H9 (cell line): Measurements from ENCODE around the gene CASP6. TPM values are rescaled to one million over a fixed set of nuclear protein-coding genes. Genes with fewer than 3 reads are reported as not detected.

Source experiments
- DNase-seq: peaks from one replicate; pipeline ENCODE4 v3.0.0-alpha.2; 2017
- H2AFZ ChIP-seq: one replicate; pipeline ENCODE4 v1.6.1; 2013; ENCODE audit warnings: mild to moderate bottlenecking, low read length, control low read depth, moderate library complexity
- H2AK5ac ChIP-seq: 2 replicates; pipeline ENCODE4 v1.6.1; 2013; ENCODE audit warnings: low read length, control low read depth, mixed read lengths; ENCODE audit not compliant: insufficient read length
- H2BK120ac ChIP-seq: one replicate; pipeline ENCODE4 v1.6.1; 2013; ENCODE audit warnings: low read depth, mild to moderate bottlenecking, low read length, control low read depth, inconsistent platforms; ENCODE audit not compliant: poor library complexity, severe bottlenecking
- H2BK12ac ChIP-seq: 2 replicates; pipeline ENCODE4 v1.6.1; 2013; ENCODE audit warnings: low read length, control low read depth, mixed read lengths, low read depth; ENCODE audit not compliant: insufficient read length
- H2BK15ac ChIP-seq: 2 replicates; pipeline ENCODE4 v1.6.1; 2013; ENCODE audit warnings: low read depth, low read length, control low read depth
- H2BK20ac ChIP-seq: one replicate; pipeline ENCODE4 v1.6.1; 2013; ENCODE audit warnings: low read depth, mild to moderate bottlenecking, low read length, control low read depth, inconsistent platforms; ENCODE audit not compliant: poor library complexity, severe bottlenecking
- H2BK5ac ChIP-seq: 2 replicates; pipeline ENCODE4 v1.6.1; 2013; ENCODE audit warnings: low read length, control low read depth, mixed read lengths; ENCODE audit not compliant: insufficient read length
- H3K14ac ChIP-seq: 2 replicates; pipeline ENCODE4 v1.6.1; 2013; ENCODE audit warnings: low read length, control low read depth; ENCODE audit not compliant: insufficient read depth
- H3K18ac ChIP-seq: 2 replicates; pipeline ENCODE4 v1.6.1; 2013; ENCODE audit warnings: low read depth, mild to moderate bottlenecking, mixed read lengths, low read length, control low read depth; ENCODE audit not compliant: insufficient read length
- H3K23ac ChIP-seq: 2 replicates; pipeline ENCODE4 v1.6.1; 2013; ENCODE audit warnings: low read length, control low read depth, mixed read lengths, low read depth; ENCODE audit not compliant: insufficient read length
- H3K23me2 ChIP-seq: 2 replicates; pipeline ENCODE4 v1.6.1; 2013; ENCODE audit warnings: low read depth, mild to moderate bottlenecking, mixed read lengths, low read length, control low read depth; ENCODE audit not compliant: insufficient read length, poor library complexity, severe bottlenecking
- H3K27ac ChIP-seq: 2 replicates; pipeline ENCODE4 v1.5.1; 2013; ENCODE audit warnings: low read length, control low read depth, mixed read lengths, low read depth; ENCODE audit not compliant: insufficient read length
- H3K27me3 ChIP-seq: 2 replicates; pipeline ENCODE4 v1.6.1; 2013; ENCODE audit warnings: low read length, control low read depth, inconsistent platforms; ENCODE audit not compliant: insufficient read depth
- H3K4ac ChIP-seq: 2 replicates; pipeline ENCODE4 v1.6.1; 2013; ENCODE audit warnings: low read depth, mild to moderate bottlenecking, control low read depth, inconsistent platforms, low read length, moderate library complexity
- H3K4me1 ChIP-seq: 2 replicates; pipeline ENCODE4 v1.6.1; 2013; ENCODE audit warnings: low read length, control low read depth, inconsistent platforms; ENCODE audit not compliant: insufficient read depth
- H3K4me2 ChIP-seq: 2 replicates; pipeline ENCODE4 v1.6.1; 2013; ENCODE audit warnings: low read length, control low read depth, mixed read lengths; ENCODE audit not compliant: insufficient read length, insufficient read depth
- H3K56ac ChIP-seq: 2 replicates; pipeline ENCODE4 v1.6.1; 2013; ENCODE audit warnings: low read depth, mild to moderate bottlenecking, mixed read lengths, low read length, control low read depth; ENCODE audit not compliant: insufficient read length
- H3K79me1 ChIP-seq: 2 replicates; pipeline ENCODE4 v1.6.1; 2013; ENCODE audit warnings: low read depth, mild to moderate bottlenecking, moderate library complexity, low read length, control low read depth, inconsistent platforms; ENCODE audit not compliant: insufficient read depth, poor library complexity, severe bottlenecking
- H3K79me2 ChIP-seq: 2 replicates; pipeline ENCODE4 v1.6.1; 2013; ENCODE audit warnings: low read length, control low read depth, inconsistent platforms; ENCODE audit not compliant: insufficient read depth
- H3K9ac ChIP-seq: 2 replicates; pipeline ENCODE4 v1.6.1; 2013; ENCODE audit warnings: low read length, control low read depth, mixed read lengths; ENCODE audit not compliant: insufficient read length; ENCODE audit errors: extremely low read depth
- H3K9me3 ChIP-seq: one replicate; pipeline ENCODE4 v1.6.1; 2013; ENCODE audit warnings: low read depth, low read length, inconsistent platforms; ENCODE audit not compliant: control insufficient read depth
- H3T11ph ChIP-seq: one replicate; pipeline ENCODE4 v1.6.1; 2013; ENCODE audit warnings: mild to moderate bottlenecking, low read length, control low read depth, inconsistent platforms
- H4K20me1 ChIP-seq: one replicate; pipeline ENCODE4 v1.6.1; 2013; ENCODE audit not compliant: control insufficient read depth, insufficient read length, insufficient read depth
- H4K5ac ChIP-seq: 2 replicates; pipeline ENCODE4 v1.6.1; 2013; ENCODE audit warnings: low read depth, mild to moderate bottlenecking, mixed read lengths, low read length, control low read depth; ENCODE audit not compliant: insufficient read length
- H4K8ac ChIP-seq: replicated peaks from 2 replicates; pipeline ENCODE4 v1.6.1; 2013; ENCODE audit warnings: low read length, control low read depth, mixed read lengths, low read depth; ENCODE audit not compliant: insufficient read length
- H4K91ac ChIP-seq: 2 replicates; pipeline ENCODE4 v1.6.1; 2013; ENCODE audit warnings: low read depth, mild to moderate bottlenecking, moderate library complexity, mixed read lengths, low read length, control low read depth; ENCODE audit not compliant: insufficient read length
- H3K27ac Mint-ChIP-seq, 3 experiments: 2 replicates in 2 of 3; 3 replicates in 1 of 3; pipeline ENCODE4 v1.8.0; 2020 to 2021; ENCODE audit warnings: mixed read lengths in 3 of 3, mild to moderate bottlenecking in 1 of 3, moderate library complexity in 1 of 3
- H3K27me3 Mint-ChIP-seq: 2 replicates; pipeline ENCODE4 v1.8.0; 2021; ENCODE audit warnings: low read depth, mild to moderate bottlenecking, moderate library complexity, mixed read lengths
- H3K36me3 Mint-ChIP-seq, 3 experiments: 2 replicates in 2 of 3; 3 replicates in 1 of 3; pipeline ENCODE4 v1.8.0; 2020 to 2021; ENCODE audit warnings: low read depth in 3 of 3, mixed read lengths in 3 of 3; ENCODE audit not compliant: insufficient read depth in 1 of 3
- H3K4me1 Mint-ChIP-seq, 2 experiments: 2 replicates each; pipeline ENCODE4 v1.8.0; 2020; ENCODE audit warnings: mixed read lengths in 2 of 2
- H3K4me3 Mint-ChIP-seq, 2 experiments: 2 replicates in 1 of 2; 3 replicates in 1 of 2; pipeline ENCODE4 v1.8.0; 2020 to 2021; ENCODE audit warnings: mild to moderate bottlenecking in 2 of 2, mixed read lengths in 2 of 2, moderate library complexity in 1 of 2
- H3K9me3 Mint-ChIP-seq, 2 experiments: 2 replicates in 1 of 2; 3 replicates in 1 of 2; pipeline ENCODE4 v1.8.0; 2020; ENCODE audit warnings: mild to moderate bottlenecking in 2 of 2, mixed read lengths in 2 of 2, moderate library complexity in 1 of 2
- CTCF ChIP-seq: fragments of 200-600 bp; sonication (generic); conservative IDR thresholded peaks from 3 replicates; pipeline ENCODE4 v1.8.0; 2021; ENCODE audit warnings: antibody characterized with exemption, mild to moderate bottlenecking
- WGBS: extraction: QIAGEN DNeasy Blood & Tissue Kit; methylation state at CpG from one replicate; pipeline ENCODE4 v1.1.7; 2013; ENCODE audit warnings: missing lambda C conversion rate, low lambda C conversion rate, mixed read lengths; ENCODE audit not compliant: insufficient read length; ENCODE audit errors: extremely low coverage; 5-methylcytosine and 5-hydroxymethylcytosine counted together
- total RNA-seq: library from RNA; stranded (reverse); gene quantifications from 2 replicates; pipeline ENCODE4 v1.2.1, GENCODE V29; 2021

CASP6 gene
- total RNA-seq, 1 experiment from 2014 or later = 25.2 TPM

GRCh38 chr4:109721033-109721432, 17.8 kb upstream of the CASP6 start:
- no peak overlapping the region for H2AFZ ChIP-seq
- no peak overlapping the region for H4K5ac ChIP-seq
- H3K56ac ChIP-seq = no peak overlapping the region
- no peak overlapping the region for H2BK20ac ChIP-seq
- no peak overlapping the region for H3K4ac ChIP-seq
- H3K23ac ChIP-seq = no peak overlapping the region
- no peak overlapping the region for H2AK5ac ChIP-seq
- no peak overlapping the region for H3K4me2 ChIP-seq
- no peak overlapping the region for H3K18ac ChIP-seq
- H3K9ac ChIP-seq = no peak overlapping the region
- H3T11ph ChIP-seq = no peak overlapping the region
- no peak overlapping the region for H2BK15ac ChIP-seq
- H3K36me3 Mint-ChIP-seq = peaks cover 15 to 35% (median 34%) of the 10 kb centered on the region in 3 experiments; a peak in 6 of 7 replicates
- H2BK120ac ChIP-seq = no peak overlapping the region
- H3K4me1 Mint-ChIP-seq = no peaks in the 10 kb centered on the region
- H3K9me3 Mint-ChIP-seq = no peaks in the 10 kb centered on the region
- H4K20me1 ChIP-seq = no peaks in the 10 kb centered on the region
- no peak overlapping the region for H2BK5ac ChIP-seq
- no peak overlapping the region for H4K8ac ChIP-seq
- no peak overlapping the region for H3K27ac ChIP-seq
- no peak overlapping the region for H3K14ac ChIP-seq
- H3K27me3 Mint-ChIP-seq = no peaks in the 10 kb centered on the region
- no peak overlapping the region for H3K4me3 Mint-ChIP-seq
- peaks cover 2% of the 10 kb centered on the region for H3K79me1 ChIP-seq
- no peaks in the 10 kb centered on the region for H3K27me3 ChIP-seq
- DNase-seq = no peak
- no CpG with 5 or more reads among the region's 7 CpGs for WGBS
- peaks cover 12% of the 10 kb centered on the region; the same call in 1 of the 2 replicates for H3K79me2 ChIP-seq
- no peak overlapping the region for H4K91ac ChIP-seq
- no peak for TF ChIP-seq CTCF
- no peaks in the 10 kb centered on the region for H3K23me2 ChIP-seq
- no peaks in the 10 kb centered on the region for H3K4me1 ChIP-seq
- H3K9me3 ChIP-seq = no peaks in the 10 kb centered on the region
- no peak overlapping the region for H2BK12ac ChIP-seq
- no peak overlapping the region for H3K27ac Mint-ChIP-seq
